VCaP (cell line): Measurements from ENCODE around the gene AVP.
A peak's percentile ranks its signal among the peaks of the same experiment; 100 is the strongest.

ENCODE experiments used
- H3K27ac ChIP-seq: fragments of 450-650 bp; 2 replicates; pipeline ENCODE4 v1.5.1; 2017
- TF ChIP-seq, protein P1 (sequence below): fragments of 450-650 bp; conservative IDR thresholded peaks from 2 replicates; pipeline ENCODE4 v1.5.1; 2017; ENCODE audit warnings: mild to moderate bottlenecking, moderate library complexity

The AVP gene

GRCh38 chr20:3072530-3073250 lies 11.8 kb downstream of the AVP start:
- TF ChIP-seq, protein P1, sequence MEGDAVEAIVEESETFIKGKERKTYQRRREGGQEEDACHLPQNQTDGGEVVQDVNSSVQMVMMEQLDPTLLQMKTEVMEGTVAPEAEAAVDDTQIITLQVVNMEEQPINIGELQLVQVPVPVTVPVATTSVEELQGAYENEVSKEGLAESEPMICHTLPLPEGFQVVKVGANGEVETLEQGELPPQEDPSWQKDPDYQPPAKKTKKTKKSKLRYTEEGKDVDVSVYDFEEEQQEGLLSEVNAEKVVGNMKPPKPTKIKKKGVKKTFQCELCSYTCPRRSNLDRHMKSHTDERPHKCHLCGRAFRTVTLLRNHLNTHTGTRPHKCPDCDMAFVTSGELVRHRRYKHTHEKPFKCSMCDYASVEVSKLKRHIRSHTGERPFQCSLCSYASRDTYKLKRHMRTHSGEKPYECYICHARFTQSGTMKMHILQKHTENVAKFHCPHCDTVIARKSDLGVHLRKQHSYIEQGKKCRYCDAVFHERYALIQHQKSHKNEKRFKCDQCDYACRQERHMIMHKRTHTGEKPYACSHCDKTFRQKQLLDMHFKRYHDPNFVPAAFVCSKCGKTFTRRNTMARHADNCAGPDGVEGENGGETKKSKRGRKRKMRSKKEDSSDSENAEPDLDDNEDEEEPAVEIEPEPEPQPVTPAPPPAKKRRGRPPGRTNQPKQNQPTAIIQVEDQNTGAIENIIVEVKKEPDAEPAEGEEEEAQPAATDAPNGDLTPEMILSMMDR: no peak
- H3K27ac ChIP-seq: no peak overlapping the region

- H3K27ac ChIP-seq: no peak within 1 kb of the TSS
Measured at GRCh38 chr20:3071610-3072529, 12.7 kb downstream of the AVP start, which contains the start of gene OXT. TSS of gene OXT (plus strand) at chr20:3071620. CDS start at chr20:3071656, 36 bp downstream.

DNA sequence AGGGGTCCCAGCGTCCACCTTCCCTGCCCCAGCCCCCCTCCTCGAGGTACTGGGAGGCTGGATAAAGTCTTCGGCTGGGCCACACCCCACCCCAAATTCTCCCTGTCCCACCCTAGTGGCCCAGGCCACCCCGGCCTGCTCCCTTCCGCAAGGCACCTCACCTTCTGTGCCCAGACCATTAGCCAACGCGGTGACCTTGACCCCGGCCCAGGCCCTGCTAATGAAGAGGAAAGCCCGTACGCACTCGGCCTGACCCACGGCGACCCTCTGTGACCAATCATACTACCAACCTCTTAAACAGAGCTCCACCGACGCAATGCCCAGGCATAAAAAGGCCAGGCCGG lies 13.3 kb downstream of the AVP start:
- TF ChIP-seq, protein P1: no peak
- H3K27ac ChIP-seq: no peak overlapping the region

More at GRCh38 chr20:3071610-3072529, 12.7 kb downstream of the AVP start, which contains the start of gene OXT:
- TF ChIP-seq, protein P1: no peak

DNA sequence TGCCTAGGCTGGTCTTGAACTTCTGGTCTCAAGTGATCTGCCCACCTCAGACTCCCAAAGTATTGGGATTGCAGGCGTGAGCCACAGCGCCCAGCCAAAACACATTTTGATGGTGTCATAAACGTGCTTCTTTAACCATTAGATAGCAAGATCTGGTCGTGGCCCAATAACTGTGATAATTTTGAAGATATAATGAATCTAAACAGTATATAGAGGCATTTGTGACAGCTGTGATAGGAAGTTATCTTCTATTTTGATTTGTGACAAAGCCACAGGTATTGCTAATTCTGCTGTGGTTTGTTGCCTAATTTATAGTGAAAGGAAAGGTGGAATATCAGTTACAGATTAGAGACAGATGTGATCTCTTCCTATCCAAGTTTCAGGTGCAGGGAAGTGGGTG lies 13.8 kb downstream of the AVP start:
- TF ChIP-seq, protein P1: no peak

GRCh38 chr20:3068986-3069900 lies 15.3 kb downstream of the AVP start:
- TF ChIP-seq, protein P1: peak; percentile 39; the same call in 1 of the 2 replicates

More for the DNA sequence above, 13.8 kb downstream of the AVP start:
- H3K27ac ChIP-seq: no peak overlapping the region

DNA sequence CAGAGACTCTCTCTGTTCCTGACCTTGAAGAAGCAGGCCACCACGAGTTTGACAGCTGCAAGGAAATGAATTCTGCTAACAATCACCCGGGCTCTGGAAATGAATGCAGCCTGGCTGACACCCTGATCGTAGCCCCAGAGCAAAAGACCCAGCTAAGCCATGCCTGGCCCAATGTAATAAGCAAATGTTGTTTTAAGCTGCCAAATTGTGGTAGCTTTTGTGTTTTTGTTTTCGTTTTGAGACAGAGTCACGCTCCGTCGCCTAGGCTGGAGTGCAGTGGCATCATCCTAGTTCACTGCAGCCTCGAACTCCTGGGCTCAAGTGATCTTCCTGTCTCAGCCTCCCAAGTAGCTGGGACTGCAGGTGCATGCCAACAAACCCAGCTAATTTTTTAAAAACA lies 16.4 kb downstream of the AVP start:
- TF ChIP-seq, protein P1: no peak
- no peak overlapping the region for H3K27ac ChIP-seq

More at GRCh38 chr20:3068986-3069900, 15.3 kb downstream of the AVP start:
- H3K27ac ChIP-seq: no peak overlapping the region
